ENCODE measurements around the gene LAMB4.

LAMB4 gene

DNA sequence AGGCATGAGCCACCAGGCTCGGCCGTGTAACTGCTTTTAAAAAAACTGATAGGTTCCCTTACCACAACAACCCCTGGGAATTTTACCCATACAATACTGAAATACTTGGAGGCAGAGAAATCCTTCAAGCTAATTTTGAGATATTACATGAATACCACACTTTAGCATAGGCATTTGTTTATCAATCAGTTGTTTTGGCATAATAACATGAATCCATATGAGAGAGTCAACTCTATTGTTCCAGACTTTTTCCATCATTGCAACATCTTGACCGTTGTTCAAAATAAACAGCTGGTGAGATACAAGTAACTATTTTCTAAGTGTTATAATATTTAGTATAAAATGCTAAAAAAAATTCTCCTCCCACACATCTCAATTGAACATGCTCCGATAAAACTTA, 36.8 kb downstream of the LAMB4 start:
- peak; percentile 68 for DNase-seq (ENCODE audit: low read depth)
- TF ChIP-seq, protein P1, sequence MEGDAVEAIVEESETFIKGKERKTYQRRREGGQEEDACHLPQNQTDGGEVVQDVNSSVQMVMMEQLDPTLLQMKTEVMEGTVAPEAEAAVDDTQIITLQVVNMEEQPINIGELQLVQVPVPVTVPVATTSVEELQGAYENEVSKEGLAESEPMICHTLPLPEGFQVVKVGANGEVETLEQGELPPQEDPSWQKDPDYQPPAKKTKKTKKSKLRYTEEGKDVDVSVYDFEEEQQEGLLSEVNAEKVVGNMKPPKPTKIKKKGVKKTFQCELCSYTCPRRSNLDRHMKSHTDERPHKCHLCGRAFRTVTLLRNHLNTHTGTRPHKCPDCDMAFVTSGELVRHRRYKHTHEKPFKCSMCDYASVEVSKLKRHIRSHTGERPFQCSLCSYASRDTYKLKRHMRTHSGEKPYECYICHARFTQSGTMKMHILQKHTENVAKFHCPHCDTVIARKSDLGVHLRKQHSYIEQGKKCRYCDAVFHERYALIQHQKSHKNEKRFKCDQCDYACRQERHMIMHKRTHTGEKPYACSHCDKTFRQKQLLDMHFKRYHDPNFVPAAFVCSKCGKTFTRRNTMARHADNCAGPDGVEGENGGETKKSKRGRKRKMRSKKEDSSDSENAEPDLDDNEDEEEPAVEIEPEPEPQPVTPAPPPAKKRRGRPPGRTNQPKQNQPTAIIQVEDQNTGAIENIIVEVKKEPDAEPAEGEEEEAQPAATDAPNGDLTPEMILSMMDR (conservative IDR thresholded peaks at IDR 0.05; ENCODE audit: low read length) = no peak
- no peak overlapping the region for H3K4me3 ChIP-seq (ENCODE audit: low read length)

DNA sequence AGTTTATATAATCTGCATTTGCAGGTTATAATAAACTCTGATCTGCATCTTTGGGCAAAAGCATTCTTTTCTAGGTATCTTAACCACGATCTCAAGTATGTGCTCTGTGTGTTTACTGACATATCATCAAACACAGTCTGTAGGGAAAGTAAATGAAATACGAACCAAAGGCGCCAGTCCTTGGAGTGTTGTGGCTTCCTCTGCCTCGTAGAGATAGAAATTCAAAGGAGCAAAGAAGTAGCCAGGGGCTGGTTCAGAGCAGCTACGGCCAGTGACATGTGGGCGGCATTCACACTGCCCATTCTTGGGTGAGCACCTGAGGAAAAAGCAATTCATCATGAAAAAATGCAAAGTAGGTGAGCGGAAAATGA, 38.7 kb downstream of the LAMB4 start:
- DNase-seq (ENCODE audit: low read depth) = no peak
- TF ChIP-seq, protein P1 (conservative IDR thresholded peaks at IDR 0.05; ENCODE audit: low read length) = no peak
- no peak overlapping the region for H3K4me3 ChIP-seq (ENCODE audit: low read length)

DNA sequence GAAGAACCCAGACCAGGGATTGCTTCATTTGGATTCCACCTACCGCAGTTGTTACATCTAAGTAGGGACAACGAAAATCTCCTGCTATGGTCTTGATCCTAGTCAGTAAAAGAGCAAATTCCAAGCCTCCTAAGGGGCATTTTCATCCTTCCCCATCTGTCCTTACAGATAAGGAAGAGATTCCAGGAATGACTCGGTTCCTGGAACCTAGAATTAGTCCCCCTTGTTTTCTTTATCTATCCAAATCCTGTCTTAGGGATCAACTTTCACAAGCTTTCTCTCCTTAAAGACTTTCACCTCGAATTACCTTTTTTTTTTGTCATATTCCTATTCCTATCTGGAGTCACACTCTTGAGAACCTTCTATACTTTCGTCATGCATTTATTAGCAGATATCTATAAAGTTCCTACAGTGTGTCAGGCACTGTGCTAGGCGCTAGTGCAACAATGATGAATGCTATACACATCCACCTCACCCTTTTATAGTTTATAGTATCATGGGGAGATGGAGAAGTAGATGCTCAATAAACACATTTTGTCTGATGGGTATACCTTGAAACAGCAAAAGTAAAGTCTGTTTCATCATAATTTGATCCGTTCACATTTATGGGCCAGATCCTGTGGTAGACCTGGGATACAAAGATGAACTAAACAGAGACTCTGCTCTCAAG, 39.2 kb downstream of the LAMB4 start:
- no peak overlapping the region for H3K4me3 ChIP-seq (ENCODE audit: low read length)
- TF ChIP-seq, protein P1 (conservative IDR thresholded peaks at IDR 0.05; ENCODE audit: low read length) = no peak
- no peak for DNase-seq (ENCODE audit: low read depth)

GRCh38 chr7:108089381-108089780, 40.8 kb downstream of the LAMB4 start:
- no peak overlapping the region for H3K4me3 ChIP-seq (ENCODE audit: low read length)
- DNase-seq (ENCODE audit: low read depth) = no peak
- TF ChIP-seq, protein P1 (conservative IDR thresholded peaks at IDR 0.05; ENCODE audit: low read length) = no peak

- no peak overlapping the region for H3K4me3 ChIP-seq (ENCODE audit: low read length)
- TF ChIP-seq, protein P1 (conservative IDR thresholded peaks at IDR 0.05; ENCODE audit: low read length) = no peak
- peak; percentile 32 for DNase-seq (ENCODE audit: low read depth)
These were observed 41.4 kb downstream of the LAMB4 start for GRCh38 chr7:108088729-108089128.

DNA sequence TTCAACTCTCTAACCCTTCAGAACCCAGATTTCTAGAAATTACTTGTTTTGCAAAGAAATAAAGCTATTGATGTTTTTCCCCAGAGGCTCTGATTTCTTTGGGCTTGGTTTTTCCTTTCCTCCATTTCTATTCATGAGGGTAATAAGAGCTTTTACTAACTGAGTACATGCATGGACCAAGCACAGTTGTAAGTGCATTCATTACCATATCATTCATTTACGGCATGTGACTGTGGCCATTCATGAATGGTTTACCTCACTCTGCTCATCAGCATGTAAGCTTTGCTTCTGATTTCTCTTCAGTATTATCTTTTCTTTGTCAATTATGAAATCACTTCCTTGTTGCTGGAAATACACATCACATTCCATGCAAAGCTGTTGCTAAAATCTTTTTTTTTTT, 42.4 kb downstream of the LAMB4 start:
- TF ChIP-seq, protein P1 (conservative IDR thresholded peaks at IDR 0.05; ENCODE audit: low read length) = no peak
- DNase-seq (ENCODE audit: low read depth) = no peak
- H3K4me3 ChIP-seq (ENCODE audit: low read length) = no peak overlapping the region

- no peak overlapping the region for H3K4me3 ChIP-seq (ENCODE audit: low read length)
- DNase-seq (ENCODE audit: low read depth) = no peak
- TF ChIP-seq, protein P1 (conservative IDR thresholded peaks at IDR 0.05; ENCODE audit: low read length) = no peak
These were observed 43.2 kb downstream of the LAMB4 start for GRCh38 chr7:108086962-108087361.
